Astrocyte of the cerebellum (primary cell): Measurements from ENCODE around the gene CCM2L.

Experiments
- DNase-seq: peaks from one replicate; pipeline ENCODE4 v3.0.0-alpha.2; 2011; ENCODE audit warnings: low read depth
- H3K4me3 ChIP-seq: 2 replicates; pipeline ENCODE4 v1.5.1; 2011; ENCODE audit warnings: mild to moderate bottlenecking, low read depth, low read length, moderate library complexity
- CTCF ChIP-seq: IDR thresholded peaks from 2 replicates; pipeline ENCODE4 v1.5.1; 2012; ENCODE audit warnings: low read length, low read depth, moderate library complexity, mild to moderate bottlenecking; ENCODE audit errors: missing control alignments
- in situ Hi-C: cut with HindIII; loops from 2 replicates; pipeline ENCODE4 v1.10.0; 2017; ENCODE audit warnings: low sequenced_read_pairs

The CCM2L gene

GRCh38 chr20:31990641-31991338 lies 19.4 kb upstream of the CCM2L start:
- no peak for TF ChIP-seq CTCF
- in situ Hi-C loops = loop anchor here (5.0 kb wide), 1 partner anchor 73 kb away; no protein-coding TSS in a partner anchor
- DNase-seq = peak; percentile 6
- H3K4me3 ChIP-seq = no peak overlapping the region

GRCh38 chr20:31991339-31991705 lies 18.9 kb upstream of the CCM2L start:
- TF ChIP-seq CTCF = no peak
- in situ Hi-C loops = loop anchor here (5.0 kb wide), 1 partner anchor 74 kb away; no protein-coding TSS in a partner anchor
- DNase-seq = no peak
- H3K4me3 ChIP-seq = no peak overlapping the region

- in situ Hi-C loops = loop anchor here (5.0 kb wide), 1 partner anchor 75 kb away; no protein-coding TSS in a partner anchor
- H3K4me3 ChIP-seq = no peak overlapping the region
- no peak for DNase-seq
- no peak for TF ChIP-seq CTCF
These were observed 18.2 kb upstream of the CCM2L start for GRCh38 chr20:31992086-31992485.

- H3K4me3 ChIP-seq = no peak overlapping the region
- DNase-seq = no peak
- in situ Hi-C loops = no loop called here
- no peak for TF ChIP-seq CTCF
These were observed 13.2 kb upstream of the CCM2L start for GRCh38 chr20:31996996-31997395.

GRCh38 chr20:31998246-31998645 lies 12.0 kb upstream of the CCM2L start:
- no peak for DNase-seq
- no peak overlapping the region for H3K4me3 ChIP-seq
- TF ChIP-seq CTCF = no peak
- in situ Hi-C loops = no loop called here

- no peak overlapping the region for H3K4me3 ChIP-seq
- in situ Hi-C loops = no loop called here
- DNase-seq = no peak
- TF ChIP-seq CTCF = no peak
These were observed 6.9 kb upstream of the CCM2L start for GRCh38 chr20:32003325-32003724.
